ENCODE measurements around the gene ABCA10.
"Not testable (repeated sequence)": the region's sequence is repeated elsewhere in the genome, so short reads cannot be mapped to it uniquely, and the experiment has no call there.

ABCA10 gene

GRCh38 chr17:69228576-69228975 is at the start of gene ABCA10:
Gene ABCA10 (minus strand): TSS chr17:69228824. CDS start chr17:69225358, 3,466 bp downstream.
- TF ChIP-seq CTCF (IDR thresholded peaks at IDR 0.05; ENCODE audit: low read depth, low read length, missing control alignments), result no peak
- H3K27me3 ChIP-seq (replicated peaks), result no peaks in the 10 kb centered on the region
- in situ Hi-C loops (cut with HindIII; ENCODE audit: low pct_ligation_motif_present, low sequenced_read_pairs), result loop anchor here (25.0 kb wide), 1 partner anchor 441 kb away; no protein-coding TSS in a partner anchor
- no peaks in the 10 kb centered on the region for H3K36me3 ChIP-seq (replicated peaks)
- no peak within 1 kb of the TSS for H3K4me3 ChIP-seq (ENCODE audit: low read depth, low read length)
- H3K27ac ChIP-seq, result no peak within 1 kb of the TSS
- DNase-seq, result no peak

GRCh38 chr17:69276279-69276678 is 47.7 kb upstream of the ABCA10 start:
- H3K4me3 ChIP-seq (ENCODE audit: low read depth, low read length); H3K27ac ChIP-seq; H3K27me3 ChIP-seq (replicated peaks); DNase-seq; H3K36me3 ChIP-seq (replicated peaks); in situ Hi-C loops (cut with HindIII; ENCODE audit: low pct_ligation_motif_present, low sequenced_read_pairs): not testable (repeated sequence)

- H3K27ac ChIP-seq, result no peak overlapping the region
- in situ Hi-C loops (cut with HindIII; ENCODE audit: low pct_ligation_motif_present, low sequenced_read_pairs), result no loop called here
- H3K27me3 ChIP-seq (replicated peaks), result no peaks in the 10 kb centered on the region
- DNase-seq, result no peak
- no peak overlapping the region for H3K4me3 ChIP-seq (ENCODE audit: low read depth, low read length)
- no peaks in the 10 kb centered on the region for H3K36me3 ChIP-seq (replicated peaks)
- no peak for TF ChIP-seq CTCF (IDR thresholded peaks at IDR 0.05; ENCODE audit: low read depth, low read length, missing control alignments)
Observed at GRCh38 chr17:69275751-69276150, 47.1 kb upstream of the ABCA10 start.

GRCh38 chr17:69271023-69271422 is 42.4 kb upstream of the ABCA10 start:
- no peaks in the 10 kb centered on the region for H3K27me3 ChIP-seq (replicated peaks)
- DNase-seq, result no peak
- TF ChIP-seq CTCF (IDR thresholded peaks at IDR 0.05; ENCODE audit: low read depth, low read length, missing control alignments), result no peak
- in situ Hi-C loops (cut with HindIII; ENCODE audit: low pct_ligation_motif_present, low sequenced_read_pairs), result no loop called here
- H3K27ac ChIP-seq, result no peak overlapping the region
- H3K4me3 ChIP-seq (ENCODE audit: low read depth, low read length), result no peak overlapping the region
- H3K36me3 ChIP-seq (replicated peaks), result no peaks in the 10 kb centered on the region

GRCh38 chr17:69269131-69269998 is 40.7 kb upstream of the ABCA10 start:
- Histone ChIP-seq H3K27me3 (replicated peaks) (no peaks in the 10 kb centered on the region), H3K36me3 (replicated peaks) (no peaks in the 10 kb centered on the region), H3K4me3 (ENCODE audit: low read depth, low read length) (no peak overlapping the region), H3K27ac (peak overlapping the region; percentile 15)
- no peak for TF ChIP-seq CTCF (IDR thresholded peaks at IDR 0.05; ENCODE audit: low read depth, low read length, missing control alignments)
- in situ Hi-C loops (cut with HindIII; ENCODE audit: low pct_ligation_motif_present, low sequenced_read_pairs), result no loop called here
- peak; percentile 14 for DNase-seq

GRCh38 chr17:69268543-69269014 is 40.0 kb upstream of the ABCA10 start:
- no peak for DNase-seq
- Histone ChIP-seq H3K27me3 (replicated peaks) (no peaks in the 10 kb centered on the region), H3K36me3 (replicated peaks) (no peaks in the 10 kb centered on the region), H3K27ac (no peak overlapping the region), H3K4me3 (ENCODE audit: low read depth, low read length) (no peak overlapping the region)
- TF ChIP-seq CTCF (IDR thresholded peaks at IDR 0.05; ENCODE audit: low read depth, low read length, missing control alignments), result no peak
- in situ Hi-C loops (cut with HindIII; ENCODE audit: low pct_ligation_motif_present, low sequenced_read_pairs), result no loop called here
